ENCODE data around the gene LILRA1. TPM values are rescaled to one million over a fixed set of nuclear protein-coding genes. Genes with fewer than 3 reads are reported as not detected.

The LILRA1 gene
- total and polyA plus RNA-seq, 10 of the 15 experiments (the other 5 are each of a cell fraction or from before 2014, with no cell fraction given): 0.04 TPM; not detected in 9

DNA sequence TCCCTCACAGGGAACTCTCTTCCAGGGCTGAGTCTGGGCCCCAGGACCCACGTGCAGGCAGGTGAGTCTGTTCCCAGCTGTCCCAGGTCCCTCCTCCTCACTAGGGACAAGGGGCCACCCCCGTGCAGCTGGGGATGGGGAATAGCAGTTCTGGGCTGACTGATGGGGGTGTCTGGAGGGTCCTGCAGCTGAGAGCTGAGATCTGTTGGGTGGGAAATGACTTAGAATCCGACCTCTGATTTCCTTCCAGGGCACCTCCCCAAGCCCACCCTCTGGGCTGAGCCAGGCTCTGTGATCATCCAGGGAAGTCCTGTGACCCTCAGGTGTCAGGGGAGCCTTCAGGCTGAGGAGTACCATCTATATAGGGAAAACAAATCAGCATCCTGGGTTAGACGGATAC, 19.4 kb upstream of the LILRA1 start:
- Histone ChIP-seq H3K9me3 (replicated peaks; ENCODE audit: control insufficient read depth, insufficient read depth, low read length) (no peaks in the 10 kb centered on the region; the same call in 2 of the 3 replicates), H2AFZ (ENCODE audit: control insufficient read depth, low read depth, low read length) (no peak overlapping the region), H3K4me1 (ENCODE audit: control insufficient read depth, insufficient read depth, low read length) (peaks cover 20% of the 10 kb centered on the region), H3K9ac (ENCODE audit: control insufficient read depth, insufficient read depth, low read length) (no peak overlapping the region), H3K27ac (ENCODE audit: control insufficient read depth, insufficient read depth) (no peak overlapping the region), H3K4me3 (no peak overlapping the region), H3K4me2 (ENCODE audit: control insufficient read depth, insufficient read depth) (peak overlapping the region; percentile 19; the same call in 1 of the 2 replicates), H3K79me2 (ENCODE audit: control insufficient read depth, insufficient read depth, low read length) (no peaks in the 10 kb centered on the region), H3K27me3 (replicated peaks in 1 of 2; ENCODE audit: control insufficient read depth in 2 of 2, insufficient read depth in 2 of 2, low read length in 1 of 2) (no peaks in the 10 kb centered on the region; a peak in 1 of 4 replicates), H3K36me3 (ENCODE audit: control insufficient read depth in 2 of 2, insufficient read depth in 2 of 2, low read length in 1 of 2) (no peaks in the 10 kb centered on the region), H4K20me1 (ENCODE audit: control insufficient read depth, insufficient read depth) (no peaks in the 10 kb centered on the region)
- DNase-seq (ENCODE audit: low read depth, low spot score): no peak
- WGBS (ENCODE audit: insufficient coverage, insufficient replicate concordance, low lambda C conversion rate, missing lambda C conversion rate): 6% methylated on average over 4 of the region's 4 CpGs
- CTCF ChIA-PET: no interaction called here
- SMC1A ChIA-PET (ENCODE audit: uncharacterized antibody, unreplicated experiment): interaction anchor here (0.6 to 0.9 kb wide), 2 partner anchors 44 to 93 kb away, joined by 3 to 4 read pairs; no protein-coding TSS in a partner anchor
- RAD21 ChIA-PET (ENCODE audit: unreplicated experiment): no interaction called here
- no TSS peak for BruUV-seq (replicated peaks)
- peak; percentile 10; the same call in 2 of the 3 replicates for ATAC-seq
- TF ChIP-seq, protein P1, sequence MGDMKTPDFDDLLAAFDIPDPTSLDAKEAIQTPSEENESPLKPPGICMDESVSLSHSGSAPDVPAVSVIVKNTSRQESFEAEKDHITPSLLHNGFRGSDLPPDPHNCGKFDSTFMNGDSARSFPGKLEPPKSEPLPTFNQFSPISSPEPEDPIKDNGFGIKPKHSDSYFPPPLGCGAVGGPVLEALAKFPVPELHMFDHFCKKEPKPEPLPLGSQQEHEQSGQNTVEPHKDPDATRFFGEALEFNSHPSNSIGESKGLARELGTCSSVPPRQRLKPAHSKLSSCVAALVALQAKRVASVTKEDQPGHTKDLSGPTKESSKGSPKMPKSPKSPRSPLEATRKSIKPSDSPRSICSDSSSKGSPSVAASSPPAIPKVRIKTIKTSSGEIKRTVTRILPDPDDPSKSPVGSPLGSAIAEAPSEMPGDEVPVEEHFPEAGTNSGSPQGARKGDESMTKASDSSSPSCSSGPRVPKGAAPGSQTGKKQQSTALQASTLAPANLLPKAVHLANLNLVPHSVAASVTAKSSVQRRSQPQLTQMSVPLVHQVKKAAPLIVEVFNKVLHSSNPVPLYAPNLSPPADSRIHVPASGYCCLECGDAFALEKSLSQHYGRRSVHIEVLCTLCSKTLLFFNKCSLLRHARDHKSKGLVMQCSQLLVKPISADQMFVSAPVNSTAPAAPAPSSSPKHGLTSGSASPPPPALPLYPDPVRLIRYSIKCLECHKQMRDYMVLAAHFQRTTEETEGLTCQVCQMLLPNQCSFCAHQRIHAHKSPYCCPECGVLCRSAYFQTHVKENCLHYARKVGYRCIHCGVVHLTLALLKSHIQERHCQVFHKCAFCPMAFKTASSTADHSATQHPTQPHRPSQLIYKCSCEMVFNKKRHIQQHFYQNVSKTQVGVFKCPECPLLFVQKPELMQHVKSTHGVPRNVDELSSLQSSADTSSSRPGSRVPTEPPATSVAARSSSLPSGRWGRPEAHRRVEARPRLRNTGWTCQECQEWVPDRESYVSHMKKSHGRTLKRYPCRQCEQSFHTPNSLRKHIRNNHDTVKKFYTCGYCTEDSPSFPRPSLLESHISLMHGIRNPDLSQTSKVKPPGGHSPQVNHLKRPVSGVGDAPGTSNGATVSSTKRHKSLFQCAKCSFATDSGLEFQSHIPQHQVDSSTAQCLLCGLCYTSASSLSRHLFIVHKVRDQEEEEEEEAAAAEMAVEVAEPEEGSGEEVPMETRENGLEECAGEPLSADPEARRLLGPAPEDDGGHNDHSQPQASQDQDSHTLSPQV (IDR thresholded peaks at IDR 0.05): no peak
- no peak for TF ChIP-seq PAX5 (IDR thresholded peaks at IDR 0.05; ENCODE audit: borderline replicate concordance, low read depth, low read length)
- no peak for TF ChIP-seq NFIC (IDR thresholded peaks at IDR 0.05; ENCODE audit: low read depth, low read length)
- no peak for TF ChIP-seq SMAD5 (IDR thresholded peaks at IDR 0.05; ENCODE audit: low read depth)
- TF ChIP-seq SREBF2 (IDR thresholded peaks at IDR 0.05; ENCODE audit: low read length): no peak
- no peak for TF ChIP-seq NFXL1 (IDR thresholded peaks at IDR 0.05; ENCODE audit: borderline replicate concordance)
- TF ChIP-seq ZZZ3 (IDR thresholded peaks at IDR 0.05; ENCODE audit: control insufficient read depth, insufficient read length, low read depth): no peak
- no peak for TF ChIP-seq CHD2 (IDR thresholded peaks at IDR 0.05; ENCODE audit: borderline replicate concordance, low read depth, low read length)
- TF ChIP-seq SUPT20H (IDR thresholded peaks at IDR 0.05; ENCODE audit: borderline replicate concordance, control insufficient read depth, low read depth, low read length): no peak
- no peak for TF ChIP-seq MEF2A (IDR thresholded peaks at IDR 0.05; ENCODE audit: insufficient read depth, low read depth, low read length)
- no peak for TF ChIP-seq ZNF274 (IDR thresholded peaks at IDR 0.05; ENCODE audit: insufficient read depth, insufficient read length)
- TF ChIP-seq CBFB (IDR thresholded peaks at IDR 0.05; ENCODE audit: low read depth): no peak
- intact Hi-C loops (cut with micrococcal nuclease; ENCODE audit: unreplicated experiment) (no loop called here), in situ Hi-C loops (cut with MboI) (no loop called here)
- POLR2A ChIA-PET: no interaction called here
- no peak for FAIRE-seq

All from GM12878 (cell line).